Esophagus muscularis mucosa (tissue), 3 donors: Measurements from ENCODE around the gene HMOX1.
A peak's percentile ranks its signal among the peaks of the same experiment; 100 is the strongest.

ENCODE experiments used
- CTCF ChIP-seq, 3 experiments: fragments of 200-600 bp in 2 of 3; fragments of 450-650 bp in 1 of 3; sonication (generic) in 2 of 3; IDR thresholded peaks; one replicate each; pipeline ENCODE4 v1.5.1; 2017 to 2019; ENCODE audit warnings: antibody characterized with exemption in 3 of 3, mild to moderate bottlenecking in 2 of 3, moderate library complexity in 1 of 3
- POLR2A ChIP-seq: fragments of 450-650 bp; IDR thresholded peaks from one replicate; pipeline ENCODE4 v1.6.1; 2017; ENCODE audit warnings: antibody characterized with exemption, moderate library complexity, mild to moderate bottlenecking, low read depth
- POLR2AphosphoS5 ChIP-seq, 2 donors: sonication (generic); formaldehyde crosslinking; IDR thresholded peaks; one replicate each; pipeline ENCODE4 v1.6.1; 2017; ENCODE audit warnings: antibody characterized with exemption in 2 of 2

GRCh38 chr22:35352214-35353111 is 28.4 kb upstream of the HMOX1 start:
- TF ChIP-seq CTCF (IDR thresholded peaks at IDR 0.05), result peak in 2 of 3 experiments; percentile 23 to 32
- no peak for TF ChIP-seq POLR2A
- peak; percentile 19 to 44 for TF ChIP-seq POLR2AphosphoS5 (IDR thresholded peaks at IDR 0.05)
